Measurements from ENCODE around the gene TMEM87A.

Gene TMEM87A

GRCh38 chr15:42163291-42163690 lies 109.9 kb downstream of the TMEM87A start:
- peaks cover 97% of the 10 kb centered on the region for H3K36me3 ChIP-seq (ENCODE audit: insufficient read depth, low read length)
- no peaks in the 10 kb centered on the region for H3K9me3 ChIP-seq (ENCODE audit: low read length)
- no peaks in the 10 kb centered on the region for H3K4me1 ChIP-seq (ENCODE audit: insufficient read depth, low read length)
- no peak overlapping the region for H2AFZ ChIP-seq (ENCODE audit: low read depth, low read length)
- no peaks in the 10 kb centered on the region for H3K27me3 ChIP-seq (ENCODE audit: insufficient read depth, low read length)
- no peak overlapping the region for H3K4me3 ChIP-seq (ENCODE audit: low read length)

All from neuron (in vitro differentiated cells).